IPS-18c (cell line): ENCODE measurements around the gene COMMD1.
"Not testable (repeated sequence)": the region's sequence is repeated elsewhere in the genome, so short reads cannot be mapped to it uniquely, and the experiment has no call there.

Experiments used
- H3K4me3 ChIP-seq: 2 replicates; pipeline ENCODE4 v1.7.0; 2013; ENCODE audit warnings: low read depth, mild to moderate bottlenecking, low read length, moderate library complexity; ENCODE audit not compliant: insufficient read depth
- H3K9me3 ChIP-seq: one replicate; pipeline ENCODE4 v1.6.1; 2013; ENCODE audit warnings: mild to moderate bottlenecking, low read length, moderate library complexity; ENCODE audit not compliant: control insufficient read depth, insufficient read depth

The COMMD1 gene

GRCh38 chr2:62076980-62077638, 171.6 kb downstream of the COMMD1 start:
- no peak overlapping the region for H3K4me3 ChIP-seq
- peaks cover 3% of the 10 kb centered on the region for H3K9me3 ChIP-seq

DNA sequence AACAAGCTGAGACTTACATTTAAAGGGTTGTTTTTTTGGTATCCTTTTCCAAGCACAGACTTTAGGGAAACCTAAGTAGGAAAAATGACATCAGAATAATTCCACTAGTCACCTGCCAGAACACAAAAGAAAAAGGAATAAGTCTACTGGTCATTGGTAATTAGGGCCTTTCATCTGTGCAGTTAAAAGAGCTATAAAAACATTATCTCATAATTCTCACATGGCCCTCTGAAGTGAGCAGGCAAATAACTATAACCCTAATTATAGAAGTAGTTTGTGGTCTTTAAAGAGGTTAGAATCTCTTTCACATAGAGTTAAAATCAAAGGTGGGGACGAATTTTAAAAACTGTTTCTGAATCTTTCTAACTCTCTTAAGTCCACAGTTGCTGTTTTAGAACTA, 179.3 kb downstream of the COMMD1 start:
- Histone ChIP-seq H3K4me3 (no peak overlapping the region), H3K9me3 (no peaks in the 10 kb centered on the region)

- Histone ChIP-seq H3K4me3 (no peak overlapping the region), H3K9me3 (peaks cover 2% of the 10 kb centered on the region)
These were observed 184.2 kb downstream of the COMMD1 start for GRCh38 chr2:62089658-62090057.

DNA sequence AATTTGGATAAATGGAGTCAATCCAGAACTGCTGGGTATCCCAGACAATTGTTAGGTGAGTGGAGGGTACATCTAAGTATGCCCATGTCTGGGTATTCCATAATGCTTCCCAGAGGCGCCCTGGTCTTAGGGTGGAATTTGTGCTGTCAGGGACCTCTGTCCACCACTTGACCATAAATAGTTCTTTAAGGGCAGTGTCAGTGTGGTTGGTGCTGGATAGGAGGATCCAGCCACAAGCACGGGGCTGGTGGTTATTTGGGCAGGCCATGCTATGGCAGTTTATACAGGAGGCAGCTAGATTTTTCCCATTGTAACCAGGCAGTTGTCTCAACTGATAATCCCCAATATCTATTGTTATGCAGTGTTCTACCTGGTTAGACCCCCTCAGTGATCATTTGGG, 186.0 kb downstream of the COMMD1 start:
- peaks cover 2% of the 10 kb centered on the region for H3K9me3 ChIP-seq
- H3K4me3 ChIP-seq = no peak overlapping the region

DNA sequence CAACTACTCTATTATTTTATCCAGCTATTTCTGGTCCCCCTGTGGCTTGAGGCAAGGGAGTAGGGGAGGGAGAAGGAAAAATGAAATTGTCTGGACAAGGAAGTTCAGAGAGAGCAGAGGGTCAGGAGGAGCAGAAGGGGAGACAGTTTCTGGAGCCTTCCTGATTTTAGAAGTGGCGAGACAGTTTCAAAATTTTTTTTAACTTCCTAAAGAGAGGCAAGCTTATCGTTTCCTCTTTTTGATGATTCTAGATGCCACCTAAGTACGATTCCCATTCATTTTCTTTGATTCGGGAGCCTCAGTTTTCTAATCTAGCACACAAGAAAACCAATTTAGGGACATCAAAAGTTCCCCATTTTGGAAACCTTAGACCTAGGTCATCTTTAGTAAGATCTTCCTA, 193.6 kb downstream of the COMMD1 start:
- H3K4me3 ChIP-seq = no peak overlapping the region
- no peaks in the 10 kb centered on the region for H3K9me3 ChIP-seq

DNA sequence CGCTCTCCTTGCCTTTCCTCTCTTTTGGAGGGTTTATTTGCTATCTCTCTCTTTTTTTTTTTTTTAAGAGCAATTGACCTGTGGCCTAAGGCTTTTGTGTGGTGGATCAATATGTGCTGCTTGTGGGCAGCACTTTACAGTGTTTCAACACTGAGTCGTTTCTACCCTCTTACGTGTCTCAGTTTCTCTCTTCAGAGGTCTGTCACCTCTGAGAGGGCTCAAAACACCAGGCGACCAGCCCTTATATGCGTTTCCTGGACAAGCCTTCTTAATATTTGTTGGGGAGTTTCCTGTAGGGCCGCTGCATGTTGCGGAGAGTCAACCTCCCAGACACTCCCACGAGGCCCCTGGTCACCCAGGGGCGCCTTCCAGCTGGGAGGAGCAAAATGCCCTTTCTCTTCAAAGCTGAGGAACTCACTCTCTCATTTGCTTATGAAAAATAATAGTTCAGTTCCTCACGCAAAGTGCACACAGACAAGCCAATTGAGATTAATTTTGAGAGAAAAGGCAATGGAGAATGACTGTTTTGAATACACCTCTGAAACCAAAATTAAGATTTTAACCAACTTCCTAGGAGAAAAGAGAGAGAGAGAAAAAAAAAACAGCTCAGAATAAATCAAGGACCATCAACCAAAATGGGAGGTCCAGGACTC, 194.2 kb downstream of the COMMD1 start:
- Histone ChIP-seq H3K4me3 (no peak overlapping the region), H3K9me3 (no peaks in the 10 kb centered on the region)

DNA sequence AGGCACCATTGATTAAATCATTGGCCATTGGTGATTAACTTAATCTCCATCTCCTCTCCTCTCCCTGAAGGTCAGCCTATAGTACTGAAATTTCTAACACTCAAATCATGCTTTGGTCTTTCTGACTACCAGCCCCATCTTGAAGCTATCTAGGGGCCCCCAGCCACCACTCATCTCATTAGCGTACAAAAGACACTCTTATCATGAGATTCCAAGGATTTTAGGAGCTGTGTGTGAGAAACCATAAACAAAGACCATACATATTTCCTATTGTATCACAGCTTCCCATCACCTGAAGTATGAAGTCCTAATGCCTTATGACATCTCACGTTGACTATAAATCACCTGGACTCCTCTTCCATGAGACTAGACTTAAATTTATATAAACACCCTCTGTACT, 196.4 kb downstream of the COMMD1 start:
- no peaks in the 10 kb centered on the region for H3K9me3 ChIP-seq
- H3K4me3 ChIP-seq = no peak overlapping the region

DNA sequence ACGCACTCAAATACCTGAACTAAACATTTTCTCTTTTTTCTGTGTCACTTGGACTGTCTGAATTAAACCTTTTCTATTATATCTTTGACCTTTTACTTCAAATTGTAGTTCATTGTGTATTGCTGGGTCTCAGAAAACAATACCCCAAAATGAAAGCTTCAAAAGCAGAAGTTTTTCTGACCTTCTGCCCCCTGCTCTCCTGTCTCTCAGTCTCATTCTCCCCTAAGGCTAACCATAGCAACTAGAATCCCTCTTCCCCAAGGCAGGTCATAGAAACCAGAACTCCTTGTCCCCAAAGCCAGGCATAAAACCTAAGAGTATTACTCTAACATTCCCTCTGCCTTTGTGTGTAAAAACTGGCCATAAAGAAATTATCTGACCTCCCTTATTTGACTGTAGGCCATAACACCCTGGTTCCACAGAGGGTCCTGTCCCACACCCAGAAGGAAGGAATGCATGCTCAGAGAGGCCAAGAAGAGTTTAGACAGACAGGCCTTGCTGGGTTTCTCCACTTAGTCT, 197.0 kb downstream of the COMMD1 start:
- H3K9me3 ChIP-seq = no peaks in the 10 kb centered on the region

GRCh38 chr2:62109554-62109953, 204.1 kb downstream of the COMMD1 start:
- no peak overlapping the region for H3K4me3 ChIP-seq
- no peaks in the 10 kb centered on the region for H3K9me3 ChIP-seq

More for the DNA sequence above, 197.0 kb downstream of the COMMD1 start:
- H3K4me3 ChIP-seq = no peak overlapping the region

DNA sequence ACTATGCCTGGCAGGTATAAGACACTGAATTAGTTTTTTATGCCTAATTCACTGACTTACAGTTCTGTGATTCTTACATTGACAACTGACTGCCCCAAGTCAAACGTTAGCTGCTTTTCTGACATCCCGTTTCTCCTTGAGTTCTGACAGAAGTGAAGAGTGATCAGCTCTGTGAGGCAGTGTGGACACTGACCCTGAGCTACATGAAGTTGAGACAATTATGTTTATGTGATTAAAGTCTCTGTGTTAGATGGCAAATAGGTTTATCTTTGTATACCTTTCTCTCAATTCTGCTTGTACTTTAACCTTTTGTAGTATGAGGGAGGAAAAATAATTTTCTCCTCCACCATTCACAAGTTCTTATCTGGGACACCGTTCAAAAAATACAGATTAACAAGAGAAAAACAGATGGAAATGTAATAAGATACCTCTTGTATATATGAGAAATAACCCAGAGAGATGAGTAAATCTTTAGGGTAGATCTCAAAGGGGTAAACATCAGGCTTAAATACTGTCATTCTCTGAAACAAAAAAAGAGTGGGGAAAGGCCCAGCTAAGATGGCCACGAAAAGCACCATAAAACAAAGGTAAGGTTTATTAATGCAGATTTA, 205.0 kb downstream of the COMMD1 start:
- Histone ChIP-seq H3K4me3 (no peak overlapping the region), H3K9me3 (no peaks in the 10 kb centered on the region)

DNA sequence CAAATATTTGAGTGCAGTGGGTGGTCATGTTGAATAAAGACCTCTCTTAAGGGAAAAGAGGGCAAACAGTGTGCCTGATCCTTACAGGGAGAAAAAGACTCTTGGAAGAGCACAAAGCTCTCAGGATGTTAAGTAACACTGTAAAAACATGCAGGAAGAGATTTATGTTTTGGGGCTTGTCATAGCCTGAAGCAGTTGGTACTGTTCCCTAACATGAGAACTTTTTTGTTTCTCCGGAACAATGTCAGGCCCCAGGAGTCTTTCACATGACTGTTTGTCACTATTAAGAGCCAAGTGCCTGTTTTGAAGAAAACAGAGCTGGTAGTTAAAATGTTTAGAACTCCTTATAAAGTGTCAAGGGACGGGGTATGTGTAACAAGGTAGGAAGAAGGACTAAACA, 206.7 kb downstream of the COMMD1 start:
- H3K4me3 ChIP-seq = no peak overlapping the region
- H3K9me3 ChIP-seq = no peaks in the 10 kb centered on the region

- H3K4me3 ChIP-seq = no peak overlapping the region
- no peaks in the 10 kb centered on the region for H3K9me3 ChIP-seq
These were observed 209.1 kb downstream of the COMMD1 start for GRCh38 chr2:62114564-62114963.

DNA sequence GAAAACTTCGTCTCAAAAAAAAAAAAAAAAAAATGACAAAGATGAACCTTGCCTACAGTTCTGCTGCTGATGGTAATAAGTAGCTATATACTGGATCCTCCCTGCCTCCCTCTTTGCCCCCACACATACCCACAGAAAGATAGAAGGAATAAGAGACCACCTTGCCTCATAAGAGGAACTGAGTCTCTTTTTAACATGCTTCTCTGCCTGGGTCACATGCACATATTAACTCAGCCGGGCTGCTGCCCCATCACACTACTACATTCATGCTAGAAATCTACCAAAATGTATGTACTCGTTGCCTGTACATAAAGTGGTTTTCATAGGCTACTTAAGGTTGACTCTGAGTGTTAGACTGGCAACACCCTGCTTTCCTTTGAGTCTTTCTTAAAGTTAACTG, 211.5 kb downstream of the COMMD1 start:
- Histone ChIP-seq H3K9me3 (no peaks in the 10 kb centered on the region), H3K4me3 (no peak overlapping the region)

DNA sequence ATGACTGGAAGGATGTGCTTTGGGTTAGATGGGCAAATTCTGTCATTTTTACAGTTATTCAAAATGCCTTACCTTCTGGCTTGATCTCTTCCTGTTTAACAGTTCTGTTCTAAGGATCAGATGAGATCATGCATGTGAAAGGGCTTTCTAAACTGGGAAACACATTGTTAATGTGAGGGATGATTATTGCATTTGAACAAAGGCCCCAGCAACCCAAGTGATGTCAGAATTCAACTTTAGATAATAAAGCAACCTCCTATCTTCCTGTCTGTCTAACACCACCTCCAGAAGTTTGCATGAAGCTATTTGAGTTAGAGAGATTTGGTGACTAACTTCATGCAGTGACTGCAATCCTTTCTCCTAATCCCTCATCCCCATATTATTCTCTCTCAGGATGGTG, 212.7 kb downstream of the COMMD1 start:
- Histone ChIP-seq H3K4me3 (no peak overlapping the region), H3K9me3 (no peaks in the 10 kb centered on the region)

DNA sequence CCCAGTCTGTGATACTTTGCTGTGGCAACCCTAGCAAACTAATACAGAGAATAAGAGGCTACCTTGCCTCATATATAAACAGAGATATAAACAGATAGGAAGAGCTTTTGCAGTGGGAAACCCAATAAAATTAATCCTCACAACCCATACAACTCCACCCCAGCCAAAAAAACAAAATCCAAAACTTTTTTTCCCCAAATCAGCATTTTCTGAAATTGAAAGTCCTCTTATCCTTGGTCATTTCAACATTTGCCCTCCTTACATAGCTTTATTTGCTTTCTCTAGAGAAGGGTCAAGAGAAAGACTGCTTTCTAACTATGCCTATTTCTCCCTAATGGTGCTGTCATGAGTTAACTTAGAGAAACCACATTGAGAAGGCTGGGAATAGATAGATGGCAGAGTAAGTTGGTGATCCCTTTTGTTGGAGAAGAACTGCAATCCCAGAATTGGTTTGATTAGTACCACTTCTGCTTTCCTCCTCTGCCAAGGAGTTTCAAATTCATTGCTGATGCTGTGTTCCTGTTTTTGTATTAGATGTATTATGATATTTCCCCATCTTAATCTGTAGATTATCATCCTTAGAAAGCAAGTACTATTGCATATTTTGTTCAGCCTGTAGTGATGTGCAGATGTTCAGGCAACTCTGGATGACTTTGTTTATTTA, 214.0 kb downstream of the COMMD1 start:
- Histone ChIP-seq H3K4me3 (no peak overlapping the region), H3K9me3 (no peaks in the 10 kb centered on the region)

DNA sequence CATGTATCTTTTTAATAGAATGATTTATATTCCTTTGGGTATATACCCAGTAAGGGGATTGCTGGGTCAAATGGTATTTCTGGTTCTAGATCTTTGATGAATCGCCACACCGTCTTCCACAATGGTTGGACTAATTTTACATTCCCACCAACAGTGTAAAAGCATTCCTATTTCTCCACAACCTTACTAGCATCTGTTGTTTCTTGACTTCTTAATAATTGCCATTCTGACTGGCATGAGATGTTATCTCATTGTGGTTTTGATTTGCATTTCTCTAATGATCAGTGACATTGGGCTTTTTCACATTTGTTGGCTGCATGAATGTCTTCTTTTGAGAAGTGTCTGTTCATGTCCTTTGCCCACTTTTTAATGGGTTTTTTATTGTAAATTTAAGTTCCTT, 220.8 kb downstream of the COMMD1 start:
- not testable (repeated sequence) for H3K4me3 ChIP-seq, H3K9me3 ChIP-seq

DNA sequence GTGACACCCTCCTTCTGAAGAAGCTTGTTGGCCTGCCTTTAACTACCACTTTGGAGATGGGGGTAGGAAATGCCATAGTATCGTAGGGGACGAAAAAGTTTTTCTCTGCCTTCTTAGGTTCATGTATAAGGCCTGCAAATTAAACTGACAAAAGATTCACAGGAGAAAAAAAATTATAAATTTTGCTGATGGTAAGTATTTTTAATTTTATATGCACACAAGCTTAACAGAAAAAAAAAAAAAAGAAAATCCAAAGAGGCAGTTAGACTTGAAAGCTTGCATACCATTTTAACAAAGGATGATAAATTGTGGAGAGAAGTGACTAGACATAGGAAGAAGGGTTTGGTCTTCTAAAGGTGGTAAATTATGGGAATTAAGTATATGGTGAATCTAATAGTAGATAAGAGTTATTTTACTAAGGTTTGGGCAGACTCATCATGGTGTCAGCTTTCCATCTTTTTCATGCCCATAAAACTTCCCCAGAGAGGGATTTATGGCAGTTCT, 227.9 kb downstream of the COMMD1 start:
- peaks cover under 1% of the 10 kb centered on the region for H3K9me3 ChIP-seq
- no peak overlapping the region for H3K4me3 ChIP-seq
